Lung microvascular endothelial cell (primary cell): ENCODE measurements around the gene P3H1. TPM values are rescaled to one million over a fixed set of nuclear protein-coding genes. Genes with fewer than 3 reads are reported as not detected.

ENCODE experiments used
- DNase-seq, 2 donors: peaks; one replicate each; pipeline versions ENCODE4 v3.0.0 to v3.0.0-alpha.2; 2010; ENCODE audit warnings: low read depth in 2 of 2
- total RNA-seq: library from RNA; depleted of rRNA; stranded (reverse); fragments of >200 nt; gene quantifications from 2 replicates; pipeline ENCODE4 v1.2.1, GENCODE V29; 2014

P3H1 gene
- total RNA-seq, 1 donor from 2014 or later, result 69.8 TPM

DNA sequence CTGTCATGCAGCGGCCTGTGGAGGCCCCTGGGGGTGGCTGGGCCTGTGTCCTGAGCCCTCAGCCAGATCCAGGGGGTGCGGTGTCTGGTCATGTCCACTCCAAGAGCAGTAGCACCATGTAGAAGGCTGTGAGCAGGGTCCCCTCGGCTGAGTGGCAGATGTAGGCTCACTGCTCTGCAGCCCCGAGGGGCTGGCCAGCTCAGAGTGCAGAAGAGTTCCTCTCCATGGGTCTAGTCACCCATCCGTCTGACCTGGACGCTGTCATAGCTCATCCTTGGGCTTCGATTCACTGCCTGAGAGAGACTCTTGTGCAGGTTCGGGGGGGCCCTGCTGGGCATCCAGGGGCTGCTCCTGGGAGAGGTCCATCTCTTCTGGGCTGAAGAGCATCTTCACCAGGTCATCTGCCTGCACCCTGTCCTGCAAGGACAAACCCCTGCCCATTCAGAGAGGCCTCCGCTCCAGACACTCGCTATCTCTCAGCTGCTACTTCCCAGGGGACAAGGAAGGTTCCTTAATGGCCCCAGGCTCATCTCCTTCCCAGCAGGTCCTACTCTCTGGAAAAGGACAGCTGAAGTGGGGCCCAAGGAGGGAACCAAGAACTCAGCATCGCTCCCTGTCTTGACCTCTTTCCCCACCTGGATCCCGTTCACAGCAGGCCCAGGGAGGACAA is 20.3 kb downstream of the P3H1 start:
- DNase-seq, result no peak

DNA sequence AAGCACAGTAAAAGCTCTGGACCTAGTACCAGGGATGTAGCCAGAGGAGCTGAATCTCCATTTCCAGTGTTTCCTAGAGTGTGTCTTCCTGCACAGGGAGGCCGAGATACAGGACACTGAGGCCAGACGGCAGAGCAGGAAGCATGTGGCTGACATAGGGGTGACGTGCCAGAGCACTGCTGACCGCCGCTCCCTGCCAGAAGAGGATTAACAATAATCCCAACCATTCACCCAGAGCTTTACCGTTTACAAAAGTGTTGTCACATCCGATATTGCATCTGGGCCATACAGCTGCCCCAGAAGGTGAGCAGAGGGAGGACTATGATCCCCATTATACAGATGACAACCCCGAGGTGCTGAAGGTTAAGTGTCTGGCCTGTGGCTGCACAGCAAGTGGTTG is 21.0 kb downstream of the P3H1 start:
- DNase-seq, result peak in 1 of 2 donors; percentile 63

DNA sequence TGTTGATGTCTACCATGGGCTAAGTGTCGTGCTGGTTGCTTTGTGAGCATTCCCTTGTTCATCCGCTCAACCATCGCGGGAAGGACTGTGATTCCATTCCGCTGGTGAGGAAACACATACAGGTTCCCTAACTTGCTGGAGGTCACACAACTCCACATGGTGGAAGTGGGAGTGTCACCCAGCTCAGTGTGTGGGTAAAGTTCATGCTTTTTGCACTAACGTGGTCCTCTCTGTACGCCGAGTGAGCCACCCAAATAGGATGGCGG is 22.7 kb downstream of the P3H1 start:
- no peak for DNase-seq

GRCh38 chr1:42743317-42744147 is 23.3 kb downstream of the P3H1 start:
- no peak for DNase-seq

DNA sequence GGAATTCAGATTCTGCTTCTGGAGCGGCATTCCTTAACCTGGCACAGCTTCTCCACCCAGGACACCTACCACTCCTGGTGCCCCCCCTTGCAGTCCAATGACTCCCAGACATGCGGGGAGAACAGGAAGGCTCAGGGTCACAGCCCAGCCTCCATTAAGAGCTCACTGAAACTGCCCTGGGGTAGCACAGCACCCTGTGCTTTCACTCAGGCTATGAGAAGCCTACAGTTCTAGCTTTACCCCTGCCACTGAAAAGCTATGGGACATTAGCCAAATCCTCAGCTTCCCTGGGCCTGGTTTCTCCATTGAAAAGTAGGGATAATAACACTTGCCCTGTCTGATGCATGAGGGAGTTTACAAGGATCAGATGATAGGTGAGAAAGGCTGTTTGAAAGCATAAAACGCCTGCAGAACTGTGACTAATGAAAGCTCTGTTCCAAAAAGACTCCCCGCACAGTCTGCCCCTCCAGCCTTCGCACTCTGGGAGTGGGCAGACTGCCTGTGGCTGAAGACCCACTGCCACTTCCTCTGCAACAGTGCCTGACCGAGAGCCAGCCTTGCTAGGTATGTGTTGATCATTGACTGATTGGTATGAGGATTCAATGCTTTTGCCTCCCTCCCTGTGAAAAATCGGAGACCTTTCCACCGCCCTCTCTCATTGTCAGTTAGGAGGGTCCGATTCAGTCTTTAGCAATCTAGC is 24.1 kb downstream of the P3H1 start:
- no peak for DNase-seq

- no peak for DNase-seq
These were observed 24.7 kb downstream of the P3H1 start for GRCh38 chr1:42742141-42742540.

- no peak for DNase-seq
These were observed 25.1 kb downstream of the P3H1 start for GRCh38 chr1:42741706-42742105.

DNA sequence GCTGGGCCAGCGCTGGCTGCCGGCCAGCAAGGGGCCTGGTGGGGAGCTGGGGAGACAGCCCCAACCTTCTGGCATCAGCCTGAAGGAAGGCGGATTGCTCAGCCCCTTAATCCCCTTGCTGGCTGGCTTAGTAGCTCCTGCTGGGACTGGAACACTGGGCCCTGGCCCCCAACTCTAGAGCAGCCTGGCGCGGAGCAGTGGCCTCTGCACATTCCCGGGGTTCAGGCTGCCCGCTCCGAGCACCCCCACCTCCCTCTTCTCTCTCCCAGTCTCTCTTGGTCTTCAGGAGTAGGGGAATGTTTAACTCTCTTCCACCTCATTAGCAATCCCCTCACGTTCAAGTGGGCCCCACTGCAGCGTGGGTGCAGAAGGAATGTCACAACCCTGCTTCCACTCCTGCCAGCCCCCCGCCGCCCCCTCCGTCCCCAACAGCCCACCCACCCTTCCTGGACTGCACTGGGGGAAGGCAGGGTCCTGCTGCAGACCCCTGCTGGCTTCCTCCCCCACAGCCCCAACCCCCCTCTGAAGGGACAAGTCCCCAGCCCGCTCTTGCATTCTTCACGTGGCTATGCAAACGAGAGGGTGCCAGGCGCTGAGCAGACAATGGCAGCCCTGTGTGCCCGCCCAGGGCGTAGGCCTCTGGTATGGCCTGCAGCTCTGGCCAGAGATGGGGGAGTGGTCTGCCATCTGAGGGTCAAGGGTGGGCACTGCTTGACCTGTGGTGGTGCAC is 25.8 kb downstream of the P3H1 start:
- no peak for DNase-seq

GRCh38 chr1:42739753-42740700 is 26.8 kb downstream of the P3H1 start, which contains the start of gene CLDN19:
CLDN19 (minus strand) TSS chr1:42740236; CDS start chr1:42740063, 173 bp downstream.
- no peak for DNase-seq

GRCh38 chr1:42738678-42739226 is 28.1 kb downstream of the P3H1 start:
- DNase-seq, result no peak

GRCh38 chr1:42737986-42738677 is 28.7 kb downstream of the P3H1 start:
- no peak for DNase-seq

DNA sequence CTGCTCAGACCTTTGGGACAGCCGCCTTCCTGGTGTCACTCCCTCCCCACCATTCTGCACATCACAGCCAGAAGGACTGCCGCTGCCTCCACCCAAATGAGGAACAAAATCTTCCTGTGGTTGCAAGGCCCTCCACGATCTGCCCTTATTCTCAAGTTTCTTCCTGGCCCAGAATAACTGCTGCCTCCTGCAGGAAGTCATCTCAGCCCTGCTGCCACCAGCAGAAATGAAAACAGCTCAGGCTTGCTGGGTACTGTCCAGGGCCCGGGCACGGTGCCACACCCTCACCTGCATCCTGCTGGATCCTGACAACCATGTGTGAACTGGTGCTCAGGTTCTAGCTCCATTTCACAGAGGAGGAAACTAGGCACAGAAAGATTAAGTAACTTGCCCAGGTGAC is 29.6 kb downstream of the P3H1 start:
- no peak for DNase-seq

DNA sequence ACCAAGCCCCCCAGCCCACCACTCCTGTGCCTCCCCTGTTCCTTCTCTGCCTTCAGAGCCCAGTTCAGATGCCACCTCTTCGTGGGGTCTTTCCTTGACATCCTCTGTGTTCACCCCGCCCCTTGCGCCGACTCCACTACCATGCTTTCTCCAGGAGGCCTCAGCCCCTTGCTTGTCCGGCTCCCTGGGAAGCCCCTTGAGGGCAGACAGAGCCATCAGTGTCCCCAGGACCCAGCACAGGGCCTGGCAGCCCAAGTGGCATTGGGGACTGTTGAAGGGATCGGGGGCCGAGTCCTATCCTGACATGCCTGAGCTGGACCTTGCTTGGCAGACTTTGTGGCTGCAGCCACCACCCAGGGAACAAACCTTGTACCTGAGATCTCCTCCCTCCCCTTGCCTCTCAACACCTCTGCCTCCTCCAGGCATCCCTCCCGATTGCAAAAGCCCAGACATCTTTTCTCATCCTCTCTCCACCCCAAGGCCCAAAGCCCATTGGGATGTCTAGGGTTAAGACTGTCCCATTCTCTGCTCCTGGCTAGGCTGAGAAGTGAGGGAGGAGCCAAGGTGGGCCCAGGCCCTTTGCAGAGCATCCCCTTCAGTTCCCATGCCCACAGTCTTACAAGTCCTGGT is 30.1 kb downstream of the P3H1 start:
- DNase-seq, result no peak

GRCh38 chr1:42736152-42736551 is 30.7 kb downstream of the P3H1 start:
- no peak for DNase-seq

- no peak for DNase-seq
These were observed 31.2 kb downstream of the P3H1 start for GRCh38 chr1:42735477-42736105.

GRCh38 chr1:42735056-42735455 is 31.8 kb downstream of the P3H1 start:
- DNase-seq, result no peak

DNA sequence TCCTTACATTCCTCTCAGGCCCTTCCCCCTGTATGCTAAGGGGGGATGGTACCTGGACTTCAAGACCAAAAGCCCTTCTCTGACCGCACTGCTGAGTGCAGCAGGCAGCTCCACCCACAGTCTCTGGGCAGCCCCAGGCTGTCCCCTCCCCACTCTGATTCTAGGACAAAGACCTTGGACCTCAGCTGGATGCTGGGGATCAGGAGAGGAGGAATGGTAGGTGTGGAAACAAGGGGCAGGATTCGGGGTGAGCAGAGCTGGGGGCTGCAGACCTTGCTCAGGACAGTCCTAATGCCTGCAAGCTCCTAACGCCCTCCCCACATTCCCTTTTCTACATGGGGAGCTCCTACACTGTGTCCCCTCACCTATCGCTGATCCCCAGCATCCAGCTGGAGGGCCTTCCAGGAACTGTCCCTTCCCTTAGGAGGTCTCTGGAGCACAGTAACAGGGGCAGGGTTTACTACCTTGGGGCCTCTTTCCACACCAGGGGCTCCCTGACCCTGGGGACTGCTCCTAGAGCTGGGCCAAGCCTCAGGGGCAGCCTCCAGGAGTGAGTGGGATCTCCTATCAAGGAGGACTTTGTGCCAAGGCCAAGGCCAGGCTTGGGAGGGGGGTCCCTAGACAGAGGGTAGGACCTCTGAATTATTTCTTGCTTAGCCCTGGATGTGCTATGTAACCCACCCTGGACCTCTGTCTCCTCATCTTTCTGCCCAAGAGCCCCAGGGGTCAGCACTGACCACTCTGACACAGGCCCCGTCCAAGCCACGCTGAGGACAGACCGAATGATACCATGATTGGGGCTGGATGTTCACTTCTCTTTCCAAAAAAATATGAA is 32.4 kb downstream of the P3H1 start:
- no peak for DNase-seq
